Naive thymus-derived CD4-positive, alpha-beta T cell (primary cell): ENCODE measurements around the gene NLGN4X. TPM values are rescaled to one million over a fixed set of nuclear protein-coding genes. Genes with fewer than 3 reads are reported as not detected.
"Not testable (repeated sequence)": the region's sequence is repeated elsewhere in the genome, so short reads cannot be mapped to it uniquely, and the experiment has no call there.

Experiments
- ATAC-seq: fragments of 150-1000 bp; cut with Tn5 transposase; 2 replicates; pipeline ENCODE4 v1.10.0; 2021; ENCODE audit warnings: mild to moderate bottlenecking, moderate library complexity
- CTCF ChIA-PET: fragments of 350-600 bp; sonication (Branson Sonifier 250); formaldehyde crosslinking; loops from one replicate; lab custom pipeline; 2021; ENCODE audit warnings: antibody characterized with exemption; lab: Charles Lee
- POLR2A ChIA-PET: fragments of 350-600 bp; sonication (Branson Sonifier 250); formaldehyde crosslinking; loops from one replicate; lab custom pipeline; 2021; ENCODE audit warnings: antibody characterized with exemption, inconsistent platforms; lab: Charles Lee
- DNase-seq, 9 donors: peaks; one replicate each; pipeline versions ENCODE4 v3.0.0 to v3.0.0-alpha.2; 2020 to 2022; ENCODE audit warnings: mixed read lengths in 1 of 9
- H3K27ac ChIP-seq: one replicate; pipeline ENCODE4 v1.7.0; 2013; ENCODE audit warnings: mild to moderate bottlenecking, low read depth, low read length, moderate library complexity
- H3K27me3 ChIP-seq, 2 donors: one replicate each; pipeline ENCODE4 v1.7.0; 2013; ENCODE audit warnings: low read length in 2 of 2, mild to moderate bottlenecking in 2 of 2, moderate library complexity in 2 of 2; ENCODE audit not compliant: control insufficient read depth in 2 of 2, insufficient read depth in 2 of 2
- H3K36me3 ChIP-seq, 3 experiments: 1 replicate in 2 of 3; 2 replicates in 1 of 3; pipeline ENCODE4 v1.7.0; 2013; ENCODE audit warnings: low read length in 3 of 3, mild to moderate bottlenecking in 3 of 3, moderate library complexity in 1 of 3; ENCODE audit not compliant: insufficient read depth in 3 of 3, control insufficient read depth in 2 of 3
- H3K4me1 ChIP-seq, 2 donors: one replicate each; pipeline ENCODE4 v1.7.0; 2013; ENCODE audit warnings: low read length in 2 of 2, mild to moderate bottlenecking in 2 of 2, moderate library complexity in 1 of 2; ENCODE audit not compliant: control insufficient read depth in 2 of 2, insufficient read depth in 2 of 2
- H3K4me3 ChIP-seq: 2 replicates; pipeline ENCODE4 v1.7.0; 2013; ENCODE audit warnings: mild to moderate bottlenecking, low read length
- H3K9me3 ChIP-seq, 3 experiments: 1 replicate in 2 of 3; 2 replicates in 1 of 3; pipeline ENCODE4 v1.7.0; 2013; ENCODE audit warnings: low read length in 3 of 3; ENCODE audit not compliant: control insufficient read depth in 2 of 3
- H3K27ac Mint-ChIP-seq, 9 donors: one replicate each; pipeline ENCODE4 v1.8.0; 2020 to 2022; ENCODE audit warnings: mixed read lengths in 9 of 9, mild to moderate bottlenecking in 8 of 9, moderate library complexity in 5 of 9, inconsistent platforms in 2 of 9
- H3K27me3 Mint-ChIP-seq, 5 donors: one replicate each; pipeline ENCODE4 v1.8.0; 2021 to 2022; ENCODE audit warnings: mixed read lengths in 5 of 5, mild to moderate bottlenecking in 1 of 5
- H3K36me3 Mint-ChIP-seq, 5 donors: one replicate each; pipeline ENCODE4 v1.8.0; 2020 to 2022; ENCODE audit warnings: mixed read lengths in 5 of 5, mild to moderate bottlenecking in 3 of 5, inconsistent platforms in 1 of 5
- H3K4me1 Mint-ChIP-seq, 7 donors: one replicate each; pipeline ENCODE4 v1.8.0; 2020 to 2022; ENCODE audit warnings: mixed read lengths in 7 of 7, mild to moderate bottlenecking in 3 of 7, inconsistent platforms in 1 of 7
- H3K4me3 Mint-ChIP-seq, 10 donors: one replicate each; pipeline ENCODE4 v1.8.0; 2020 to 2022; ENCODE audit warnings: mild to moderate bottlenecking in 10 of 10, mixed read lengths in 10 of 10, moderate library complexity in 6 of 10, inconsistent platforms in 2 of 10
- H3K9me3 Mint-ChIP-seq, 11 donors: one replicate each; pipeline ENCODE4 v1.8.0; 2020 to 2022; ENCODE audit warnings: mixed read lengths in 11 of 11, mild to moderate bottlenecking in 4 of 11, inconsistent platforms in 1 of 11, moderate library complexity in 1 of 11
- intact Hi-C, 2 donors: fragments of 100-400 bp; cut with micrococcal nuclease; formaldehyde crosslinking; loops; one replicate each; pipeline ENCODE4 v1.15.1; 2023
- polyA plus RNA-seq, 2 donors: library from polyadenylated mRNA; unstranded; fragments of 300-500 nt; fragmentation: Illumina TruSeq; gene quantifications; one replicate each; pipeline ENCODE4 v1.2.3, GENCODE V29; 2021
- total RNA-seq, 6 experiments: library from RNA in 5 of 6; stranded (reverse) in 5 of 6; gene quantifications; 1 replicate in 5 of 6; 2 replicates in 1 of 6; pipeline ENCODE4 v1.2.3 and lab custom pipeline; 2021 to 2026

NLGN4X gene
- total and polyA plus RNA-seq, 7 experiments from 2014 or later: 0.17 TPM; not detected in 6

- intact Hi-C loops: no loop called here
- Mint-ChIP-seq H3K36me3 (no peaks in the 10 kb centered on the region), H3K27me3 (no peaks in the 10 kb centered on the region), H3K4me1 (no peaks in the 10 kb centered on the region), H3K9me3 (peaks cover 0 to 8% (median 0%) of the 10 kb centered on the region in 11 donors), H3K4me3 (no peak overlapping the region), H3K27ac (no peak overlapping the region)
- Histone ChIP-seq H3K27me3 (no peaks in the 10 kb centered on the region), H3K9me3 (no peaks in the 10 kb centered on the region), H3K27ac (no peak overlapping the region), H3K36me3 (no peaks in the 10 kb centered on the region), H3K4me1 (no peaks in the 10 kb centered on the region), H3K4me3 (no peak overlapping the region)
- ChIA-PET POLR2A (no interaction called here), CTCF (no interaction called here)
- DNase-seq (no peak), ATAC-seq (no peak)
Measured at GRCh38 chrX:5907207-5907606, 321.5 kb downstream of the NLGN4X start.

- ATAC-seq, H3K4me1 ChIP-seq, CTCF ChIA-PET, H3K4me3 ChIP-seq, DNase-seq, H3K9me3 ChIP-seq, intact Hi-C loops, H3K36me3 ChIP-seq, H3K4me1 Mint-ChIP-seq, H3K36me3 Mint-ChIP-seq, H3K27me3 Mint-ChIP-seq, H3K4me3 Mint-ChIP-seq, H3K27ac Mint-ChIP-seq, H3K27me3 ChIP-seq, H3K9me3 Mint-ChIP-seq, POLR2A ChIA-PET, H3K27ac ChIP-seq: not testable (repeated sequence)
Measured at GRCh38 chrX:5903586-5904190, 325.0 kb downstream of the NLGN4X start.

GRCh38 chrX:5898463-5898862 is 330.2 kb downstream of the NLGN4X start:
- Histone ChIP-seq H3K27ac (no peak overlapping the region), H3K4me1 (no peaks in the 10 kb centered on the region), H3K27me3 (no peaks in the 10 kb centered on the region), H3K9me3 (no peaks in the 10 kb centered on the region), H3K36me3 (no peaks in the 10 kb centered on the region), H3K4me3 (no peak overlapping the region)
- intact Hi-C loops: no loop called here
- DNase-seq (no peak), ATAC-seq (no peak)
- Mint-ChIP-seq H3K4me1 (no peaks in the 10 kb centered on the region), H3K27me3 (no peaks in the 10 kb centered on the region), H3K36me3 (no peaks in the 10 kb centered on the region), H3K4me3 (no peak overlapping the region), H3K9me3 (peaks cover 0 to 4% (median 0%) of the 10 kb centered on the region in 11 donors), H3K27ac (no peak overlapping the region)
- CTCF ChIA-PET: no interaction called here
- POLR2A ChIA-PET: no interaction called here

GRCh38 chrX:5891378-5891777 is 337.3 kb downstream of the NLGN4X start:
- Histone ChIP-seq H3K36me3 (no peaks in the 10 kb centered on the region), H3K27ac (no peak overlapping the region), H3K4me3 (no peak overlapping the region), H3K27me3 (no peaks in the 10 kb centered on the region), H3K4me1 (no peaks in the 10 kb centered on the region), H3K9me3 (no peaks in the 10 kb centered on the region)
- intact Hi-C loops: no loop called here
- Mint-ChIP-seq H3K9me3 (peaks cover 0 to 1% (median 0%) of the 10 kb centered on the region in 11 donors), H3K27me3 (no peaks in the 10 kb centered on the region), H3K4me1 (no peaks in the 10 kb centered on the region), H3K4me3 (no peak overlapping the region), H3K36me3 (no peaks in the 10 kb centered on the region), H3K27ac (no peak overlapping the region)
- DNase-seq: no peak
- no peak for ATAC-seq
- ChIA-PET CTCF (no interaction called here), POLR2A (no interaction called here)

GRCh38 chrX:5876984-5877596 is 351.6 kb downstream of the NLGN4X start:
- Histone ChIP-seq H3K4me3 (no peak overlapping the region), H3K4me1 (no peaks in the 10 kb centered on the region), H3K27ac (no peak overlapping the region), H3K36me3 (no peaks in the 10 kb centered on the region), H3K27me3 (no peaks in the 10 kb centered on the region), H3K9me3 (no peaks in the 10 kb centered on the region)
- Mint-ChIP-seq H3K27ac (no peak overlapping the region), H3K36me3 (no peaks in the 10 kb centered on the region), H3K4me3 (no peak overlapping the region), H3K9me3 (peaks cover 0 to 5% (median 0%) of the 10 kb centered on the region in 11 donors), H3K4me1 (no peaks in the 10 kb centered on the region), H3K27me3 (no peaks in the 10 kb centered on the region)
- no peak for DNase-seq
- intact Hi-C loops: no loop called here
- ChIA-PET CTCF (no interaction called here), POLR2A (no interaction called here)
- no peak for ATAC-seq

- Histone ChIP-seq H3K4me3 (no peak overlapping the region), H3K27ac (no peak overlapping the region), H3K27me3 (no peaks in the 10 kb centered on the region), H3K9me3 (no peaks in the 10 kb centered on the region), H3K36me3 (no peaks in the 10 kb centered on the region), H3K4me1 (no peaks in the 10 kb centered on the region)
- no peak for ATAC-seq
- H3K4me3 Mint-ChIP-seq: no peak overlapping the region
- POLR2A ChIA-PET: no interaction called here
- no peak for DNase-seq
- no peak overlapping the region for H3K27ac Mint-ChIP-seq
- peaks cover 0 to 3% (median 0%) of the 10 kb centered on the region in 5 donors for H3K36me3 Mint-ChIP-seq
- CTCF ChIA-PET: no interaction called here
- H3K27me3 Mint-ChIP-seq: no peaks in the 10 kb centered on the region
- peaks cover 0 to 7% (median 3%) of the 10 kb centered on the region in 11 donors for H3K9me3 Mint-ChIP-seq
- no peaks in the 10 kb centered on the region for H3K4me1 Mint-ChIP-seq
- intact Hi-C loops: no loop called here
Measured at GRCh38 chrX:5870238-5870637, 358.4 kb downstream of the NLGN4X start.

GRCh38 chrX:5869786-5870185 is 358.9 kb downstream of the NLGN4X start:
- no peaks in the 10 kb centered on the region for H3K9me3 ChIP-seq
- no peak overlapping the region for H3K4me3 ChIP-seq
- Mint-ChIP-seq H3K27ac (no peak overlapping the region), H3K4me1 (no peaks in the 10 kb centered on the region), H3K27me3 (no peaks in the 10 kb centered on the region), H3K36me3 (peaks cover 0 to 3% (median 0%) of the 10 kb centered on the region in 5 donors), H3K4me3 (no peak overlapping the region), H3K9me3 (peaks cover 0 to 7% (median 4%) of the 10 kb centered on the region in 11 donors)
- H3K4me1 ChIP-seq: no peaks in the 10 kb centered on the region
- ATAC-seq (no peak), DNase-seq (no peak)
- intact Hi-C loops: no loop called here
- CTCF ChIA-PET: no interaction called here
- POLR2A ChIA-PET: no interaction called here
- H3K27ac ChIP-seq: no peak overlapping the region
- H3K27me3 ChIP-seq: no peaks in the 10 kb centered on the region
- H3K36me3 ChIP-seq: no peaks in the 10 kb centered on the region
